ENCODE measurements around the gene DENND4A. TPM values are rescaled to one million over a fixed set of nuclear protein-coding genes. Genes with fewer than 3 reads are reported as not detected.

The DENND4A gene
- total and polyA plus RNA-seq, 10 donors: 9.4 to 88.2 (median 57.3) TPM

GRCh38 chr15:65659502-65660052 lies 132.5 kb downstream of the DENND4A start:
- DNase-seq: no peak
- no peaks in the 10 kb centered on the region for H3K4me1 ChIP-seq
- no peaks in the 10 kb centered on the region for H3K9me3 ChIP-seq
- H3K36me3 ChIP-seq: peaks cover 0 to 100% (median 67%) of the 10 kb centered on the region in 6 donors
- H3K4me3 ChIP-seq: no peak overlapping the region
- intact Hi-C loops (cut with DNase I; ENCODE audit: low total_unique reads): no loop called here
- H3K27ac ChIP-seq: no peak overlapping the region
- 82 to 93% (median 88%) methylated on average over 4 of the region's 4 CpGs for WGBS, 5 donors
- no peaks in the 10 kb centered on the region for H3K27me3 ChIP-seq (replicated peaks in 1 of 7)
- TF ChIP-seq, protein P1, sequence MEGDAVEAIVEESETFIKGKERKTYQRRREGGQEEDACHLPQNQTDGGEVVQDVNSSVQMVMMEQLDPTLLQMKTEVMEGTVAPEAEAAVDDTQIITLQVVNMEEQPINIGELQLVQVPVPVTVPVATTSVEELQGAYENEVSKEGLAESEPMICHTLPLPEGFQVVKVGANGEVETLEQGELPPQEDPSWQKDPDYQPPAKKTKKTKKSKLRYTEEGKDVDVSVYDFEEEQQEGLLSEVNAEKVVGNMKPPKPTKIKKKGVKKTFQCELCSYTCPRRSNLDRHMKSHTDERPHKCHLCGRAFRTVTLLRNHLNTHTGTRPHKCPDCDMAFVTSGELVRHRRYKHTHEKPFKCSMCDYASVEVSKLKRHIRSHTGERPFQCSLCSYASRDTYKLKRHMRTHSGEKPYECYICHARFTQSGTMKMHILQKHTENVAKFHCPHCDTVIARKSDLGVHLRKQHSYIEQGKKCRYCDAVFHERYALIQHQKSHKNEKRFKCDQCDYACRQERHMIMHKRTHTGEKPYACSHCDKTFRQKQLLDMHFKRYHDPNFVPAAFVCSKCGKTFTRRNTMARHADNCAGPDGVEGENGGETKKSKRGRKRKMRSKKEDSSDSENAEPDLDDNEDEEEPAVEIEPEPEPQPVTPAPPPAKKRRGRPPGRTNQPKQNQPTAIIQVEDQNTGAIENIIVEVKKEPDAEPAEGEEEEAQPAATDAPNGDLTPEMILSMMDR (IDR thresholded peaks at IDR 0.05 in 8 of 11, conservative IDR thresholded peaks at IDR 0.05 in 3 of 11): no peak
- no peak for TF ChIP-seq POLR2AphosphoS5 (IDR thresholded peaks at IDR 0.05)
- TF ChIP-seq POLR2A (IDR thresholded peaks at IDR 0.05): no peak

DNA sequence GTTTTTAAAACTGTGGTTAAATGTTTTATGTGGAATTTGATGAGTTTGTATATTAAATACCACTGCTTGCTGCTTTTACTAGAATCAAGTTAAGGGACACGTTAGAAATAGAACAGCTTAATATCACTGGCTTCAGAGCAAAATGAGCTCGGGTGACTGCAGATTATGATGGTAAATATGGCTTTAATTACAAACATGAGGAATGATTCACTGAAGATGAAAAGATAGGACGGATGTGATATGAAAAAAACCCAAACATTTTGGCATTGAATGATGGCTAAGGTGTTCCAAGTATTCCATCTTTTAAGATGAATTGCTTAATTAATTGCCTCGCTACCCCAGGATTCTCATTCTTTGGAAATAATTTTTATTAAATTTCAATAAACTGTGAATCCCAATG lies 136.6 kb downstream of the DENND4A start:
- Histone ChIP-seq H3K4me3 (no peak overlapping the region), H3K27ac (no peak overlapping the region), H3K4me1 (peaks cover 0 to 16% (median 3%) of the 10 kb centered on the region in 6 donors), H3K36me3 (peaks cover 0 to 100% (median 48%) of the 10 kb centered on the region in 6 donors), H3K9me3 (no peaks in the 10 kb centered on the region), H3K27me3 (replicated peaks in 1 of 7) (no peaks in the 10 kb centered on the region)
- DNase-seq: no peak
- TF ChIP-seq, protein P1 (IDR thresholded peaks at IDR 0.05 in 8 of 11, conservative IDR thresholded peaks at IDR 0.05 in 3 of 11): no peak
- TF ChIP-seq POLR2AphosphoS5 (IDR thresholded peaks at IDR 0.05) (no peak), POLR2A (IDR thresholded peaks at IDR 0.05) (no peak)
- intact Hi-C loops (cut with DNase I; ENCODE audit: low total_unique reads): no loop called here
- 92 to 95% (median 95%) methylated on average over 4 of the region's 4 CpGs for WGBS, 5 donors

DNA sequence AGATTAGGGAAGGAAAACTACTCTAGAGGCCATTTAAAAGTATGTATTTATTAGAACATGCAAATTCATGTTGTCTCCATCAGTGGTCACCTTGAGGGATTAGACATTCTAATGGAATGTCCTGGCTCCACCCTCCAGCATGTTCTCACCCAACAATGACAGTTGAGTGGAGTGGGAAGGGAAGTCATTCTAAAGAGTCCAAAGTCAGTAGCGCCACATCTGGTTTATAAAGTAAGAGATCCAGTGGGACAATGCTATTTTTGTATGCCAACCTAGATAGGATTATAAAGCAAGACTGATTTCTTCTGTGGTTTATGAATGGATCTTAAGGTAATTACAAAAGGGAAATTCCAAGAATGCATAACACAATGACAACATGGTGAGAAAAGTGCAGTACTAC lies 137.1 kb downstream of the DENND4A start:
- 76 to 93% (median 91%) methylated on average over 1 of the region's 1 CpG for WGBS, 5 donors

GRCh38 chr15:65653801-65654521 lies 138.1 kb downstream of the DENND4A start:
- no peak for DNase-seq
- no peak overlapping the region for H3K27ac ChIP-seq
- H3K4me1 ChIP-seq: peaks cover 0 to 19% (median 3%) of the 10 kb centered on the region in 6 donors
- H3K36me3 ChIP-seq: peaks cover 0 to 88% (median 36%) of the 10 kb centered on the region in 6 donors
- no peaks in the 10 kb centered on the region for H3K9me3 ChIP-seq
- TF ChIP-seq POLR2A (IDR thresholded peaks at IDR 0.05) (no peak), POLR2AphosphoS5 (IDR thresholded peaks at IDR 0.05) (no peak)
- TF ChIP-seq, protein P1 (IDR thresholded peaks at IDR 0.05 in 8 of 11, conservative IDR thresholded peaks at IDR 0.05 in 3 of 11): no peak
- WGBS, 5 donors: 89 to 99% (median 94%) methylated on average over 5 of the region's 5 CpGs
- no peak overlapping the region for H3K4me3 ChIP-seq
- no peaks in the 10 kb centered on the region for H3K27me3 ChIP-seq (replicated peaks in 1 of 7)
- intact Hi-C loops (cut with DNase I; ENCODE audit: low total_unique reads): no loop called here

More for the DNA sequence above, 137.1 kb downstream of the DENND4A start:
- Histone ChIP-seq H3K9me3 (no peaks in the 10 kb centered on the region), H3K4me3 (no peak overlapping the region), H3K27me3 (replicated peaks in 1 of 7) (no peaks in the 10 kb centered on the region), H3K36me3 (peaks cover 0 to 98% (median 45%) of the 10 kb centered on the region in 6 donors), H3K4me1 (peaks cover 0 to 19% (median 3%) of the 10 kb centered on the region in 6 donors), H3K27ac (no peak overlapping the region)
- TF ChIP-seq POLR2A (IDR thresholded peaks at IDR 0.05) (no peak), POLR2AphosphoS5 (IDR thresholded peaks at IDR 0.05) (no peak)
- TF ChIP-seq, protein P1 (IDR thresholded peaks at IDR 0.05 in 8 of 11, conservative IDR thresholded peaks at IDR 0.05 in 3 of 11): no peak
- DNase-seq: no peak
- intact Hi-C loops (cut with DNase I; ENCODE audit: low total_unique reads): no loop called here

Data from spleen (tissue), 11 donors.